Hepatocyte (in vitro differentiated cells): ENCODE measurements around the gene WNT2B. TPM values are rescaled to one million over a fixed set of nuclear protein-coding genes. Genes with fewer than 3 reads are reported as not detected.

Source experiments
- DNase-seq: peaks from one replicate; pipeline ENCODE4 v3.0.0-alpha.2; 2016; ENCODE audit warnings: low spot score
- H2AFZ ChIP-seq: fragments of 200-600 bp; sonication (generic); 2 replicates; pipeline ENCODE4 v1.6.0; 2016; ENCODE audit warnings: antibody characterized with exemption, mild to moderate bottlenecking
- H3K27ac ChIP-seq: fragments of 200-600 bp; sonication (generic); 2 replicates; pipeline ENCODE4 v1.5.1; 2016; ENCODE audit warnings: mild to moderate bottlenecking
- H3K27me3 ChIP-seq: fragments of 200-600 bp; sonication (generic); 2 replicates; pipeline ENCODE4 v1.6.1; 2016
- H3K36me3 ChIP-seq: fragments of 200-600 bp; sonication (generic); replicated peaks from 2 replicates; pipeline ENCODE4 v1.5.1; 2016; ENCODE audit warnings: low read depth; ENCODE audit not compliant: insufficient read depth
- H3K4me1 ChIP-seq: fragments of 200-600 bp; sonication (generic); 2 replicates; pipeline ENCODE4 v1.5.1; 2016; ENCODE audit warnings: mild to moderate bottlenecking, moderate library complexity; ENCODE audit not compliant: insufficient read depth
- H3K4me2 ChIP-seq: fragments of 200-600 bp; sonication (generic); 2 replicates; pipeline ENCODE4 v1.6.0; 2016
- H3K4me3 ChIP-seq: fragments of 200-600 bp; sonication (generic); 2 replicates; pipeline ENCODE4 v1.5.1; 2016; ENCODE audit warnings: mild to moderate bottlenecking
- H3K79me2 ChIP-seq: fragments of 200-600 bp; sonication (generic); 2 replicates; pipeline ENCODE4 v1.6.0; 2017; ENCODE audit warnings: mild to moderate bottlenecking
- H3K9me2 ChIP-seq: fragments of 200-600 bp; sonication (generic); replicated peaks from 2 replicates; pipeline ENCODE4 v1.6.0; 2017; ENCODE audit warnings: mild to moderate bottlenecking; ENCODE audit not compliant: insufficient read depth
- H3K9me3 ChIP-seq: fragments of 200-600 bp; sonication (generic); 2 replicates; pipeline ENCODE4 v1.5.1; 2016; ENCODE audit warnings: low read depth, mild to moderate bottlenecking
- H4K20me1 ChIP-seq: fragments of 200-600 bp; sonication (generic); 2 replicates; pipeline ENCODE4 v1.6.0; 2016; ENCODE audit warnings: mild to moderate bottlenecking; ENCODE audit not compliant: insufficient read depth, poor library complexity, severe bottlenecking
- CTCF ChIP-seq: fragments of 200-600 bp; sonication (generic); IDR thresholded peaks from 2 replicates; pipeline ENCODE4 v1.5.1; 2016; ENCODE audit warnings: antibody characterized with exemption, mild to moderate bottlenecking; ENCODE audit not compliant: poor library complexity
- EZH2 ChIP-seq: fragments of 200-600 bp; sonication (generic); IDR thresholded peaks from 2 replicates; pipeline ENCODE4 v1.6.1; 2016; ENCODE audit warnings: antibody characterized with exemption, mild to moderate bottlenecking, borderline replicate concordance
- EZH2phosphoT487 ChIP-seq: fragments of 200-600 bp; sonication (generic); IDR thresholded peaks from one replicate; pipeline ENCODE4 v1.6.1; 2018; ENCODE audit warnings: antibody characterized with exemption, mild to moderate bottlenecking, low read depth, moderate library complexity; ENCODE audit not compliant: unreplicated experiment, severe bottlenecking
- WGBS: methylation state at CpG from one replicate; pipeline ENCODE4 v1.1.6; 2016; ENCODE audit warnings: low lambda C conversion rate; ENCODE audit errors: missing lambda C conversion rate; 5-methylcytosine and 5-hydroxymethylcytosine counted together
- polyA plus RNA-seq: library from polyadenylated mRNA; unstranded; fragments of >200 nt; fragmentation: Nextera tagmentation; extraction: Ambion mirVana; gene quantifications from 2 replicates; pipeline ENCODE4 v1.2.1, GENCODE V29; 2016
- total RNA-seq: library from RNA; depleted of rRNA; stranded (reverse); fragments of >200 nt; gene quantifications from 2 replicates; pipeline ENCODE4 v1.2.3, GENCODE V29; 2014

Gene WNT2B
- total and polyA plus RNA-seq, 2 experiments from 2014 or later = 2.7 to 3.8 TPM

- Histone ChIP-seq H3K4me1 (peaks cover 14% of the 10 kb centered on the region), H3K9me2 (no peaks in the 10 kb centered on the region), H3K27ac (no peak overlapping the region), H4K20me1 (no peaks in the 10 kb centered on the region), H3K4me2 (no peak overlapping the region), H3K36me3 (no peaks in the 10 kb centered on the region), H3K4me3 (no peak overlapping the region), H3K79me2 (no peaks in the 10 kb centered on the region), H3K27me3 (peaks cover 42% of the 10 kb centered on the region), H2AFZ (no peak overlapping the region), H3K9me3 (no peaks in the 10 kb centered on the region)
- 68% methylated on average over 9 of the region's 9 CpGs for WGBS
- DNase-seq = no peak
- TF ChIP-seq EZH2 (no peak), EZH2phosphoT487 (no peak), CTCF (no peak)
These were observed 4.5 kb downstream of the WNT2B start for GRCh38 chr1:112513112-112513870.

- no peak for TF ChIP-seq EZH2
- TF ChIP-seq EZH2phosphoT487 = no peak
- no peak for TF ChIP-seq CTCF
- no peak for DNase-seq
- Histone ChIP-seq H3K27me3 (peaks cover 26% of the 10 kb centered on the region), H3K4me1 (peaks cover 6% of the 10 kb centered on the region), H3K27ac (no peak overlapping the region), H3K36me3 (no peaks in the 10 kb centered on the region), H3K79me2 (no peaks in the 10 kb centered on the region), H3K9me2 (no peaks in the 10 kb centered on the region), H4K20me1 (no peaks in the 10 kb centered on the region), H3K9me3 (no peaks in the 10 kb centered on the region), H3K4me3 (no peak overlapping the region), H2AFZ (no peak overlapping the region), H3K4me2 (no peak overlapping the region)
- 98% methylated on average over 12 of the region's 12 CpGs for WGBS
These were observed 6.1 kb downstream of the WNT2B start for GRCh38 chr1:112514901-112515300.

DNA sequence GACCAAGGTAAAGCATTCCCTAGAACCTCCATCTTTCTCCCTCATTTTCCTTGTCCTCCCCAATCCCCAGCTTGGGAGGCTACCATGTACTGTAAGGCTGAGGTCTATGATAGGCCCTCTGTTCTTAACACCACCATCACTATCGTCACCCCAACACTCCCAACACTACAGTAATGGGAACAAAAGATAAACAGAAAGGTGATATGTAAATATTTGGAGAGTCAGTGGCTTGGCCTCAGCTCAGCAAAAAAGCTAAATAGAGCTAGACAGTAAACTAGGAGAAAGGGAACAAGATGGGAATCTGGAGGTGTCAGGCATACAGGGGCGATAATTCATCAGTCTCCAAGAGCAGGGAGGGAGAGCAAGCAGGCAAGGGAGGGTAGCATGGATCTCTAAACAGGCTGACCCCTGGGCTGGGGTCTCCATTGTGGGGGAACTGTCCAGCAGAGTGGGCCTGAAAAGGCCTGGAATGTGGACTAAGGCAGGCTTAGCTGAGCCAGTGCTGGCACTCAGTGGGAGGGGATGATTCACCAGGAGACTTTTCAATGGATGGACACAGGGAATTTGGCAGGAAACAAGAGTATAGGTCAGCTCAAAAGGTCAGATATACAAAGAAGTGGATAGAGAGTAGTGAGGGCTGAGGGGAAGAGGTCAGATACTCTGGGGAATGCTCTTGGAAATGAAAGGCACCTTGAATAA is 6.7 kb downstream of the WNT2B start:
- Histone ChIP-seq H3K36me3 (no peaks in the 10 kb centered on the region), H3K27me3 (peaks cover 20% of the 10 kb centered on the region), H3K4me1 (peaks cover 6% of the 10 kb centered on the region), H3K4me2 (no peak overlapping the region), H3K9me2 (no peaks in the 10 kb centered on the region), H3K27ac (no peak overlapping the region), H4K20me1 (no peaks in the 10 kb centered on the region), H3K4me3 (no peak overlapping the region), H3K79me2 (no peaks in the 10 kb centered on the region), H2AFZ (no peak overlapping the region), H3K9me3 (no peaks in the 10 kb centered on the region)
- DNase-seq = no peak
- WGBS = 39% methylated on average over 2 of the region's 2 CpGs
- TF ChIP-seq CTCF (no peak), EZH2 (no peak), EZH2phosphoT487 (no peak)
